ENCODE results near the gene MME. TPM values are rescaled to one million over a fixed set of nuclear protein-coding genes. Genes with fewer than 3 reads are reported as not detected.

The MME gene
- total and polyA plus RNA-seq, 8 donors: 9.1 to 43.6 (median 26.5) TPM

- no peak for DNase-seq
- no peak for TF ChIP-seq CTCF (IDR thresholded peaks at IDR 0.05)
- intact Hi-C loops (cut with DNase I): no loop called here
Observed at GRCh38 chr3:155173771-155174170, 93.7 kb downstream of the MME start.

GRCh38 chr3:155178810-155179436, 98.8 kb downstream of the MME start:
- intact Hi-C loops (cut with DNase I): no loop called here
- ATAC-seq: no peak

More at GRCh38 chr3:155173771-155174170, 93.7 kb downstream of the MME start:
- Histone ChIP-seq H3K27ac (no peak overlapping the region), H3K27me3 (no peaks in the 10 kb centered on the region), H3K36me3 (no peaks in the 10 kb centered on the region), H3K9me3 (no peaks in the 10 kb centered on the region), H3K4me3 (no peak overlapping the region), H3K4me1 (no peaks in the 10 kb centered on the region)
- no peak for ATAC-seq

GRCh38 chr3:155179437-155179827, 99.3 kb downstream of the MME start:
- DNase-seq (no peak), ATAC-seq (no peak)
- intact Hi-C loops (cut with DNase I): no loop called here
- Histone ChIP-seq H3K27me3 (no peaks in the 10 kb centered on the region), H3K27ac (no peak overlapping the region), H3K36me3 (no peaks in the 10 kb centered on the region), H3K9me3 (no peaks in the 10 kb centered on the region), H3K4me3 (no peak overlapping the region), H3K4me1 (no peaks in the 10 kb centered on the region)
- TF ChIP-seq CTCF (IDR thresholded peaks at IDR 0.05): no peak

More at GRCh38 chr3:155178810-155179436, 98.8 kb downstream of the MME start:
- H3K4me1 ChIP-seq: no peaks in the 10 kb centered on the region
- no peaks in the 10 kb centered on the region for H3K36me3 ChIP-seq
- no peaks in the 10 kb centered on the region for H3K9me3 ChIP-seq
- DNase-seq: no peak
- no peak overlapping the region for H3K27ac ChIP-seq
- no peak overlapping the region for H3K4me3 ChIP-seq
- H3K27me3 ChIP-seq: no peaks in the 10 kb centered on the region
- TF ChIP-seq CTCF (IDR thresholded peaks at IDR 0.05): no peak

- H3K36me3 ChIP-seq: no peaks in the 10 kb centered on the region
- intact Hi-C loops (cut with DNase I): no loop called here
- no peak overlapping the region for H3K27ac ChIP-seq
- no peaks in the 10 kb centered on the region for H3K9me3 ChIP-seq
- DNase-seq: no peak
- no peak for ATAC-seq
- H3K4me3 ChIP-seq: no peak overlapping the region
- TF ChIP-seq CTCF (IDR thresholded peaks at IDR 0.05): no peak
- H3K4me1 ChIP-seq: no peaks in the 10 kb centered on the region
- no peaks in the 10 kb centered on the region for H3K27me3 ChIP-seq
Observed at GRCh38 chr3:155179966-155180757, 100.0 kb downstream of the MME start.

- Histone ChIP-seq H3K4me1 (no peaks in the 10 kb centered on the region), H3K4me3 (no peak overlapping the region), H3K27me3 (no peaks in the 10 kb centered on the region), H3K36me3 (no peaks in the 10 kb centered on the region), H3K9me3 (no peaks in the 10 kb centered on the region), H3K27ac (no peak overlapping the region)
- ATAC-seq: no peak
- intact Hi-C loops (cut with DNase I): no loop called here
- TF ChIP-seq CTCF (IDR thresholded peaks at IDR 0.05): no peak
- DNase-seq: no peak
Observed at GRCh38 chr3:155182467-155182866, 102.3 kb downstream of the MME start.
